GM21619 (cell line): Measurements from ENCODE around the gene EDEM3.
"Not testable (repeated sequence)": the region's sequence is repeated elsewhere in the genome, so short reads cannot be mapped to it uniquely, and the experiment has no call there.

Experiments used
- ATAC-seq: cut with Tn5 transposase; IDR thresholded peaks from one replicate; pipeline ENCODE4 v1.9.1; 2021; ENCODE audit not compliant: unreplicated experiment

Gene EDEM3

GRCh38 chr1:184739796-184740195 is 14.9 kb downstream of the EDEM3 start:
- ATAC-seq: no peak

- no peak for ATAC-seq
Measured at GRCh38 chr1:184739070-184739469, 15.6 kb downstream of the EDEM3 start.

- peak; percentile 61 for ATAC-seq
Measured at GRCh38 chr1:184734980-184735379, 19.7 kb downstream of the EDEM3 start.

- ATAC-seq: no peak
Measured at GRCh38 chr1:184724843-184725242, 29.8 kb downstream of the EDEM3 start.

- no peak for ATAC-seq
Measured at GRCh38 chr1:184716158-184716557, 38.5 kb downstream of the EDEM3 start.

GRCh38 chr1:184709418-184709817 is 45.2 kb downstream of the EDEM3 start:
- ATAC-seq: no peak

- no peak for ATAC-seq
Measured at GRCh38 chr1:184708084-184708676, 46.5 kb downstream of the EDEM3 start.

- ATAC-seq: no peak
Measured at GRCh38 chr1:184705271-184705670, 49.4 kb downstream of the EDEM3 start.

GRCh38 chr1:184701816-184702215 is 52.8 kb downstream of the EDEM3 start:
- no peak for ATAC-seq

GRCh38 chr1:184698969-184699368 is 55.7 kb downstream of the EDEM3 start:
- ATAC-seq: no peak

- ATAC-seq: no peak
Measured at GRCh38 chr1:184698016-184698415, 56.6 kb downstream of the EDEM3 start.

GRCh38 chr1:184696403-184696802 is 58.3 kb downstream of the EDEM3 start:
- ATAC-seq: no peak

- ATAC-seq: no peak
Measured at GRCh38 chr1:184695023-184695422, 59.6 kb downstream of the EDEM3 start.

GRCh38 chr1:184693011-184693410 is 61.6 kb downstream of the EDEM3 start:
- ATAC-seq: no peak

GRCh38 chr1:184691719-184692324 is 62.8 kb downstream of the EDEM3 start:
- ATAC-seq: no peak

GRCh38 chr1:184686540-184686939 is 68.1 kb downstream of the EDEM3 start:
- ATAC-seq: no peak

- ATAC-seq: peak; percentile 85
Measured at GRCh38 chr1:184685116-184685515, 69.5 kb downstream of the EDEM3 start.

GRCh38 chr1:184684285-184685074 is 70.2 kb downstream of the EDEM3 start:
- ATAC-seq: no peak

GRCh38 chr1:184682956-184683355 is 71.7 kb downstream of the EDEM3 start:
- ATAC-seq: no peak

- not testable (repeated sequence) for ATAC-seq
Measured at GRCh38 chr1:184680611-184681225, 73.9 kb downstream of the EDEM3 start.

- ATAC-seq: not testable (repeated sequence)
Measured at GRCh38 chr1:184679472-184679871, 75.2 kb downstream of the EDEM3 start.

- ATAC-seq: no peak
Measured at GRCh38 chr1:184677344-184677743, 77.3 kb downstream of the EDEM3 start.
